ENCODE data around the gene AIP.

AIP gene

GRCh38 chr11:67523556-67524479, 41.0 kb downstream of the AIP start:
- H3K9ac ChIP-seq: no peak overlapping the region
- H3K4me2 ChIP-seq (ENCODE audit: low read length): no peak overlapping the region
- H3K79me2 ChIP-seq: no peaks in the 10 kb centered on the region
- H3K4me1 ChIP-seq: no peaks in the 10 kb centered on the region
- H2AFZ ChIP-seq: no peak overlapping the region
- no peak overlapping the region for H3K4me3 ChIP-seq (ENCODE audit: low read depth, low read length)
- no peaks in the 10 kb centered on the region for H3K27me3 ChIP-seq (ENCODE audit: control insufficient read depth, insufficient read depth, low read length)
- no peak overlapping the region for H3K27ac ChIP-seq
- no peak for TF ChIP-seq CTCF (IDR thresholded peaks at IDR 0.05)
- no peaks in the 10 kb centered on the region for H3K9me3 ChIP-seq (ENCODE audit: control insufficient read depth, low read length)
- no peaks in the 10 kb centered on the region for H3K36me3 ChIP-seq (ENCODE audit: control insufficient read depth, insufficient read depth, low read length)

- Histone ChIP-seq H3K4me1 (no peaks in the 10 kb centered on the region), H3K4me2 (ENCODE audit: low read length) (no peak overlapping the region), H3K9me3 (ENCODE audit: control insufficient read depth, low read length) (no peaks in the 10 kb centered on the region), H3K36me3 (ENCODE audit: control insufficient read depth, insufficient read depth, low read length) (no peaks in the 10 kb centered on the region), H3K79me2 (no peaks in the 10 kb centered on the region), H2AFZ (no peak overlapping the region), H3K9ac (no peak overlapping the region), H3K27me3 (ENCODE audit: control insufficient read depth, insufficient read depth, low read length) (no peaks in the 10 kb centered on the region), H3K27ac (no peak overlapping the region), H3K4me3 (ENCODE audit: low read depth, low read length) (no peak overlapping the region)
- TF ChIP-seq CTCF (IDR thresholded peaks at IDR 0.05): no peak
Observed at GRCh38 chr11:67524480-67524808, 41.6 kb downstream of the AIP start.

GRCh38 chr11:67525275-67525976, 42.6 kb downstream of the AIP start:
- no peak overlapping the region for H3K9ac ChIP-seq
- H2AFZ ChIP-seq: no peak overlapping the region
- no peaks in the 10 kb centered on the region for H3K36me3 ChIP-seq (ENCODE audit: control insufficient read depth, insufficient read depth, low read length)
- TF ChIP-seq CTCF (IDR thresholded peaks at IDR 0.05): no peak
- no peak overlapping the region for H3K4me3 ChIP-seq (ENCODE audit: low read depth, low read length)
- H3K27me3 ChIP-seq (ENCODE audit: control insufficient read depth, insufficient read depth, low read length): no peaks in the 10 kb centered on the region
- H3K4me1 ChIP-seq: no peaks in the 10 kb centered on the region
- no peaks in the 10 kb centered on the region for H3K79me2 ChIP-seq
- H3K4me2 ChIP-seq (ENCODE audit: low read length): no peak overlapping the region
- H3K27ac ChIP-seq: no peak overlapping the region
- no peaks in the 10 kb centered on the region for H3K9me3 ChIP-seq (ENCODE audit: control insufficient read depth, low read length)

- Histone ChIP-seq H3K9me3 (ENCODE audit: control insufficient read depth, low read length) (no peaks in the 10 kb centered on the region), H3K36me3 (ENCODE audit: control insufficient read depth, insufficient read depth, low read length) (no peaks in the 10 kb centered on the region), H3K27me3 (ENCODE audit: control insufficient read depth, insufficient read depth, low read length) (no peaks in the 10 kb centered on the region), H3K27ac (no peak overlapping the region), H3K9ac (no peak overlapping the region), H3K79me2 (no peaks in the 10 kb centered on the region), H2AFZ (no peak overlapping the region), H3K4me1 (no peaks in the 10 kb centered on the region), H3K4me3 (ENCODE audit: low read depth, low read length) (no peak overlapping the region), H3K4me2 (ENCODE audit: low read length) (no peak overlapping the region)
- TF ChIP-seq CTCF (IDR thresholded peaks at IDR 0.05): no peak
Observed at GRCh38 chr11:67528376-67528775, 45.5 kb downstream of the AIP start.
